ENCODE results near the gene WDPCP.
"Not testable (repeated sequence)": the region's sequence is repeated elsewhere in the genome, so short reads cannot be mapped to it uniquely, and the experiment has no call there.

WDPCP gene

DNA sequence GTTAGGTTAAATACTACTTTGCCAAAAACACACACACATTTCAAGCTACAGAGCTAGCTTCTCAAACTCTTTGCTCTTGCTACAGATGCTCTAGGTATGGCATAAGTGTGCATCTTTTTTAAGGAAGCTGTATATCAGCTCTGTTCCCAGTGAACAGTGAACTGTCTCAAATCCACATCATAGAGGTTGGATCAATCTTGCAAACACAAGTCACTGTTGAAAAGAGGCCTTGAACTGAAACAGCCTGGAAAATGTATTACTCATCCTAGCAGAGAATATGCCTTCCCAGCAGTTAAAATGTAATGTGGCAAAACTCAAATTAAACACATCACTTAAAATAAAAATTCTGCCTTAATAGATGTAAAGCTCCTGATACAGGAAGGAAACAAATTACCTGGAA, 151.8 kb downstream of the WDPCP start:
- no peak for DNase-seq

DNA sequence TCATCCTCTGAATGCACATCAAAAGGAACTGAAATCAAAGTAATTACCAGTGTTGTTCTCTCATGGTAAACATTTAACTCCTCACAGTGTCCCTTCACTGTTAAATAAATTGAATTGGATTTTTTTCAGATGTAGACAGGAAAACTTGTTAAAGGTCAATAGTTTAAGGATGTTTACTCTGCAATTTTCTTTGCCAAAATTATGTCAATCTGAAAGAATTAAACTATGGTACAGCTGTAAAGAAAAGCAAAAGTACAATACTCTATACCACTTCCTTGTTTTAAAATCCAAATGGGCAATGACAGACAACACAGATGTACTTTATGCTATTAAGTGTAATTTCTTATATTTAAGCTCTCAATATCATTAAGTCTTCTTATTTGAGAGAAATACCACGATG, 153.2 kb downstream of the WDPCP start:
- no peak for DNase-seq

DNA sequence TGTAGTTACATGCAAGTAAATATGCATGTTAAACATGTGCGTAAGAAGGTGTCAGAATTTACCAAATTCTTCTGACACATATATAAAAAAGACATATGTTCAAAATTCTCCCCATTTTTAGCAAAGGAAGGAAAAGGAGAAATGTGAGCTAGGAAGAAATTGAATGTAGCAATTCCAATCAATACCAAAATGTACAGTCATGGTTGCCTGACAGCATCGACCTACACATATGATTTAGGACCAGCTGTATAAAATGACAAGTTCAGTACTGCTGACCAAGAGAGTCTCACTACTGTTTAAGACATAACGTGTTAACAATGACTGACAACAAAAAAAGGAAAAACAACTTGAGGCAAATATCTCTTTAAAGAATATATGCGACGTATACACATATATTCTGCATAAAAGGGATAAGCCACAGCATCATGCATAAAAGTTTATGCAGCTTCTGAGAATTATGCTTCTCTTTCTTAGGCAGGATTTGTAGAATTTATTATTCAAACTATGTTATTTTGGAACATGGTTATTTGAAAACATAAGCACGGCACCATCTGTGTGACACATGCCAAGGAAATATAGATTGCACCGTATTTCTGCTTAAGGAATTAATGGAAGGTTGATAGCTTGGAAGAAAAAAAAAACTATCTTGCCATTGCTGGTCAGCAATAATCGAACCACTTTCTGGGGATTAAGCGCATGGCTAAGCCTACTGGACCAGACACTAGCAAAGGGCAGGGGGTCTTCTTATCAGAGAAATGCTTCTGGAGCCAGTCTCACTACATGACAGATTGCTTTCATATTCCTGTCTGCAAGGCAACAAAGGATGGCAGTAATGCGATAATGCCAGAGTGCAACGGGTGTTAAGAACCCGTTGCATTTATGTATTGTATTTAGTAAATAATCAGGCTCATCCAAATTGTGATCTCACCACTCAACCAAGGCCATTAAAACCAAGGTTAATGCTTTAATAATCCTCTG, 154.0 kb downstream of the WDPCP start:
- no peak for DNase-seq

DNA sequence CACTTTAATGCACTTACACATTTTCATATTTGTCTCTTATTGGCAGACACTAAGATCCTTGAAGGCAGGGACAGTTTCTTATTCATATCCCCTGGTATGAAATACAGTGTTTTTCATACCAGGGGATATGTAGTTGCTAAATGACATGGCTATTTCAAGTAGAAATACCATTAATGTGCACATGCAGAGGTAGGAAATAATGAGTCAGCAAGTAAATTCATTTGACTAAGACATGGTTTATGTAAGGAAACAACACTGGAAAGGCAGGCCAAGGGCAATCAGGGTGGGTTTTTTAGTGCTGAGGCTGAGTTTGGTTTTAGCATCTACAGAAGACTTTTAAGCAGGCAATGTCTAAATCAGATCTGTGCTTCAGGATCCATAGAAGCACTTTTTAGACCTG, 155.9 kb downstream of the WDPCP start:
- DNase-seq: no peak

DNA sequence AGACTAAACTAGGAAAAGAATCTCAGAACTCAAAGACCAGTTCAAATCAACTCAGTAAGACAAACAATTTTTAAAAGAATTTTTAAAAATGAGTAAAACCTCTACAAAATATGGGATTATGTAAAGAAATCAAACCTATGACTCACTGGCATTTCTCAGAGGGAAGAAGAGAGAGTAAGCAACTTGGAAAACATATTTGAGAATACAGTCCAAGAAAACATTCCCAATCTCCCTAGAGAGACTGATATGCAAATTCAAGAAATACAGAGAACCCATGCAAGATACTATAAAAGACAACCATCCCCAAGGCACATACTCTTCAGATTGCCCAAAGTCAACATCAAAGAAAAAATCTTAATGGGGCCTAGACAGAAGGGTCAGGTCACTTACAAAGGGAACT, 162.7 kb downstream of the WDPCP start:
- DNase-seq: no peak

DNA sequence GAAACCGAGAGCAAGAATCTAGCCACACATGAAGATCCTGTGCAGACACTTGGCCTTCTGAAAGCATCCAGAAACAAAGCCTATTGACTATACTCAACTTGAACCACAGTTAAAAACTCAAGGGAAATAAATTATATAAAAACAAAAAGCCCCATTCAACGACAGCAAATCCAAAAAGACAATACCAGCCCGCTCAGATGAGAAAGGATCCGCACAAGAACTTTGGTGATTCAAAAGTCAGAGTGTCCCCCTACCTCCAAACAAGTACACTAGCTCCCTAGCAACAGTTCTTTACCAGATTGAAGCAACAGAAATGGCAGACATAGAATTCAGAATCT, 163.2 kb downstream of the WDPCP start:
- no peak for DNase-seq

DNA sequence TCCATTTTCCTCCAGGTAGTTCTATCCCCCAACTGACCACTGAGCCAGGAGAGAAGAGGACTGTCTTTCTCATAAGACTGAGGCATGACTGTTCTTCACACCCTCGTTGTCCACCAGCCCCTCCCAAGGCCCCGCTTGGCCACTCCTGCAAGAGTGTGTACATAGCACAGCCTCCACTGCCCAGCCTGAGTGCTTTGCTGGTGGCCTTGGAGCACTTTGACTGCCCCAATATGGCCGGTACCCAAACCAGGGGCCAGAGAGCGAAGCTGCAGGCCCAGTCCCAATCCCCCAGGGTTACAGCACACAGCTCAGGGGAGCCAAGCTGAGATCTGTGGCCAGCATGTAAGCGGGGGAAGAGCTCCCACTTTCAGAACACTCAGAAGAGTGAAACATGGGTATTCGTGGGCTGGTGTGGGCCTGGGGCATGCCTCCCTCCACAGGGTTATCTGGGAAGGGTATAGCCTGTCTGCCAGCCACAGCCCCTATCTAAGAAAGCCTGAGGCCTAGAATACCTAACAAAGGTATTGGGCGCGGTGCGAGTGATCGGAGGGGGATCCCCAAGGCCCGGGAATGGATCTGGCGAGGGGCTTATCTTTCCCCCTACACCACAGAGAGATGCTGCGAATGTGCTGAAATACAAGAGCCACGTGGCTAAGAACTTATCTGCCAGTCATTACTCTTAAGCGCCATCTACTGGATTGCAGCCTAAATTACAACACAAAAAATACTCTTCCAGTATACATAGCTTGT, 163.8 kb downstream of the WDPCP start:
- DNase-seq: no peak

DNA sequence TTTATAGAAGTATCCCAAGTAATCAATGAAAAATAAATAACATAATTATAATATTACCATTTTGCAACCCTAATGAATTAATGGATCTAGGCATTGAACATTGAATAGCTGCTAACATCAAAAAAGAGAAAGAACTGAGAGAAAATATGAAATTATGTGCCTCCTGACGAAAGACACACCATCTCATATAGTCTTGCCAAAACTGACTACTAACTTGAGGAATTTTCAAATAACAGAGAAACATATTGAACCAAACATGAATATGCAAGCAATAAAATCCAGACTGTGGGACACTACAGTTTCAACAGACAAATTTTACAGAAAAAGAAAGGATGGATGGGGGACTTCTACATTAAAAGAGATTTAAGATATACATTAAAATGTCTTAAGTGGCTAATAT, 165.7 kb downstream of the WDPCP start:
- DNase-seq: no peak

DNA sequence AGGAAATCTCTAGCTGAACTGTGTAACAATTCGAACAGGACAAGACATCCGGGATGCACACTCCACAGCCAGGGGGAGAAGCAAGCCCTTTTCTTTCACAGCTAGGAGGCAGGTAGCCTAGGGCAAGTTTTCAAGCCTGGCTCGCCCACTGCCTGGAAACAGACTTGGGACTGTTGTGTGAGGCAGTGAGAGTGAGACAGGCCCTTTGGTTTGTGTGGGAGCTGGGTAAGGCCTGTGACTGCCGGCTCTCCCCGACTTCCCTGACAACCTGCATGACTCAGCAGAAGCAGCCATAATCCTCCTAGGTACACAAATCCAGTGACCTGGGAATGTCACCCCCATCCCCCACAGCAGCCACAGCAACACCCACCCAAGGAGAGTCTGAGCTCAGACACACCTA, 179.7 kb downstream of the WDPCP start:
- DNase-seq: no peak

DNA sequence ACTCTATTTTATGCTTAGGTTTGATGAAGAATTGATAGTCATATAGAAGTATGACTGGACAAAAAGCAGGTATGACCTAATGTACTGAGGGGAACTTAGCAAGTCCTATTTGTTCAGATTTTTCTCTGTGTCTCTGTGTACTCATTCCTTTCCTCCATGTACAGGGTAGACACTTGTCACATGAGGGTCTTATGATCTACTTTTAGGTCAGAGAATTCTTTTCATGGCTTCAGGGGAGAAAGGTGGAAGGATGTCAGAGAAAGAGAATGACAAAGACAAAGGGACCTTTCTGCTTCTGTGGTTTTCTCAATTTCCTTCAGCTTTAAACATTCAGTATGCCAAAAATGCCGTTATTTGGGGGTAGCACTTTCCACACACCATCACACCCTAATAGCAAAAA, 181.6 kb downstream of the WDPCP start:
- no peak for DNase-seq

DNA sequence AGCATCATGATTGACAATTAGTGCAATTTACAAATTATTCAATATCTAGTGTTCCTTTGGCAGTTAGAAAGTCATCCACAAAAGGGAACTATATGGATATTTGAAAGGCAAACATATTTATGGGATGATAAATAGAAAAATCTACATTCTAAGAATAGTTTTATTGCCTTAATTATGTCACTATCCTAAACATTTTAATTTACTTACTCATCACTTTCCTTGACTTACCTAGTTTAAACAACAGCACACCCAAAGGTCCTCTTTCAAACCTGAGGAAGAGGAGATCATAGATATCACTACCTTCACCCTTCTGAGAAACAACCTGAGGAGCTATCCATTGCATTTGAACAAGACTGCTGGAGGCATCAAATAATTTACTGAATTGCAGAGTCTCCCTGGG, 184.5 kb downstream of the WDPCP start:
- DNase-seq: no peak

DNA sequence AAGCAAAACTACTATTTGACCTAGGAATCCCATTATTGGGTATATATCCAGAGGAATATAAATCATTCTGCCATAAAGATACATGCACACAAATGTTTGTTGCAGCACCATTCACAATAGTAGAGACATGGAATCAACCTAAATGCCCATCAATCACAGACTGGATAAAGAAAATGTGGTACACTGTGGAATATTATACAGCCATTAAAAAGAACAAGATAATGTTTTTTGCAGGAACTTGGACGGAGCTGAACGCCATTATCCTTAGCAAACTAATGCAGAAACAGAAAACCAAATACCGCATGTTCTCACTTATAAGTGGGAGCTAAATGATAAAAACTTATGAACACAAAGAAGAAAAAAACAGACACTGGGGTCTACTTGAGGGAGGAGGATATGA, 185.4 kb downstream of the WDPCP start:
- not testable (repeated sequence) for DNase-seq

DNA sequence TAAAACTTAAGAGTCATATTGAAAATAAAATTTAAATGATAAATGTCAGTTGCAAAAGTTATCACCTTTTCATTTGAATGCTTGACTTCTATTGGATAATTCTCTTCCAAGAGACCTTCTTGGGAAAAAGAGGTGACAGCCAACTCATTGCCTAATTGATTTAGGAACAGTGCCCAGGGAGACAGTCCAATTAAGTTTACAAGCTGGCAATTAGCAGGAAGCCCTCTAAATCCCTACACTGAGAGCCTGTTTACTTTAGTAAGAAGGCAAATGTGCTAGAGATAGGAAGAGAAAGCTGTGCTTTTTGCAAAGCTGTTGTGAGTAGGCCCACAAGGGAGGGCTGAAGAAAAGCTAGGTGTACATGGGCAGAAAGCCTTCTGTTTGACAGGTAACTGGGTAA, 189.1 kb downstream of the WDPCP start:
- DNase-seq: no peak

DNA sequence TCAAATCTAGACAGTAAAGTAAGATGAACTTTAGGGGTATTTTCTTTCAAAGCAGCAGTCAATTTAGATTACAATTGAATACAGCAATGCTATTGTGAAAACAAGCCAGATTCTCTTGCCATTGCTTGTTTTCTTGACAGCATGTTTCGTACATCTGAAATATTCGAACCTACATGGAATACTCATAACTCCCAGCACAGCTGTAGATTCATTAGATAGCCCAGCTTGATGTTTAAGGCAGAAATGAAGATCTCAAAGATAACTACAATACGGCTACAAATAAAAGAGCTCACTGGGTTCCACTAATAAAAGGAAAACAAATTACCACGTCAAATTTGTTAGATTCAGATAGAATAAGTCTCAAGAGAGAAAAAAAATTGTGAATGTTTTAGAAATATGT, 208.8 kb downstream of the WDPCP start:
- no peak for DNase-seq

DNA sequence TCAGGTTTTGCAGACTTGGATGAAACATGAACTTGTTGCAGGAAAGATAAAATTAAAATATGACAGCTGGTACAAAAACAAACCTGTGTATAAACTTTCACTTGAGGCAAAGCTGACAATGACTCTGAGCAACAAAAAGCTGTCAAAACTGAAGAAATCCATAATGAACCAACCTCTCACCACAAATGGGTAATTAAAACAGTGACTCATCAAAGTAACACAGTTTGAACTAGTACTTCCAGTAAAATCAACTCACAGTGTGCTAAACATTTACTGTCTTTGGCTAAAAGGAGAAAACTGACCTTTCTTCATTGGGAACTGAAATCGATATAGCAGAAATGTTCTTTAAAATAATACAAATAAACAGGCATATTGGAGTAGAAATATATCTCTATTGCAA, 209.7 kb downstream of the WDPCP start:
- DNase-seq: no peak

DNA sequence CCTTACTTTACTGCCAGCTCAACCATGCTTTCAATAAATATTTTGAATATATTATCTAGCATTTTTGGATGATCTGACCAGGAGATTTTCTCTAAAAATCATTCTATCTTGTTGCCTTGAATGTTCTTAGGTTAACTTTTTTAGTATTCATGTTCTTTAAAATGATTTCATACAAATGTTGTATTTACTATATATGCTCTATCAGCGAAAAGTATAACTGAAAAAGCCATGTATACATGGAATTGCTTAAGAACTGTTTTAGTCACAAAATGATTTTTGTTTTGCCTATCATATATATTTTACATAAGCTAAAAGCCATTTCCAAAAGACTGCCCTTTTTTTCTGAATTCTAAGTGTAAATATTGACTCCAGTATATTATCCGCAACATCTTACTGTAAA, 213.9 kb downstream of the WDPCP start:
- no peak for DNase-seq

DNA sequence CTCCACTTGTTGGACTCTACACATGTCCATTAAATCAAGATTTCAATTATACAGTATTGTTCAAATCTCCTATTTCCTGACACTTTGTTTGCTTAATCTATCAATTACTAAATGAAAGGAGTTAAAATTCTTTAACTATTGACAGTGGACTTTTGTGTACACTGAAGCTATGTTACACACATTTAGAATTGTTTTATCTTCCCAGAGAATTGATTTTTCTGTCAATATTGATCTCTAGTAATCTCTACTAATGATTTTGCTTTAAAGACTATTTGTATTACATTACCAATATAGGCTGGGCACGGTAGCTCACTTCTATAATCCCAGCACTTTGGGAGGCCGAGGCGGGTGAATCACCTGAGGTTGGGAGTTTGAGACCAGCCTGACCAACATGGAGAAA, 215.7 kb downstream of the WDPCP start:
- no peak for DNase-seq

DNA sequence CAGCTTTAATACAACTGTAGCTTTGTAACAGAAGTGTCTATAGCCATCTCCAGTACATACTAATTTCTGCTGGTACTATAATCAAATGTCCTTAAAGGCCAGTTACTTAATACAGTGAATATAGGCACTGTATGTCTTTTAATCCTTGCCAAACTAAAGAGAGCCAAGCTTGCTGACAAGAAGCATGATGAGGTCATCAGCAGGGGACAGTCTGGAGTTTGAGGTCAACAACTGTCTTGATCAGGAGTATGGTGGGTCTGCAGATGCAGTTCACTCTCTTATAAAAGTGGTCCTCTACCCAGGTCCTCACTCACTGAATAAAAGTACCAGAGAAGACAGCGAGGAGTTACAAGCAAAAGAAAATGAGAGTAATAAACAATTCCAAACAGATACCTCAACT, 219.1 kb downstream of the WDPCP start:
- DNase-seq: no peak

DNA sequence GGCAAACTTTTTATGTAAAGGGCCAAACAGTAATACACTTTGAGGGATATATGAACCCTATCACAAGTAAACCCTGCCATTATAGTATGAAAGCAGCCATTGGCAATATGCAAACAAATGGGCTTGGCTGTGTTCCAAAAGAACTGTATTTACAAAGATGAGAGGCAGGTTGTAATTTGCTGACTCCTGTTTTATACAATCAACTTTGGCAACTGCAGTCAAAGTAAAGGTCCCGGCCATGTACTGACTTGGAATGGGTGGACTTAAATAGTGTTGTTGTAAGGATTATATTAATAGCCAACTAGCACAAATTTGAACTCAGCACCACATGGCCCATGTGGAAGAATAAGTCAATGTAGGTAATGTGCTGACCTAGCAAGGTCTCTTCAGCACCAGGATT, 223.4 kb downstream of the WDPCP start:
- peak; percentile 62 for DNase-seq

DNA sequence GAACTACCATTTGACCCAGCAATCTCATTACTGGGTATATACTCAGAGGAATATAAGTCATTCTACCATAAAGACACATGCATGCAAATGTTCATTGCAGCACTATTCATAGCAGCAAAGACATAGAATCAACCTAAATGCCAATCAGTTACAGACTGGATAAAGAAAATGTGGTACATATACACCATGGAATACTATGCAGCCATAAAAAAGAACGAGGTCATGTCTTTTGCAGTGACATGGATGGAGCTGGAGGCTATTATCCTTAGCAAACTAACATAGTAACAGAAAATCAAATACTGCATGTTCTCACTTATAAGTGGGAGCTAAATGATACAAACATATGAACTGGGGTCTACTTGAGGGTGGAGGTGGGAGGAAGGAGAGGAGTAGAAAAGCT, 230.6 kb downstream of the WDPCP start:
- DNase-seq: not testable (repeated sequence)

DNA sequence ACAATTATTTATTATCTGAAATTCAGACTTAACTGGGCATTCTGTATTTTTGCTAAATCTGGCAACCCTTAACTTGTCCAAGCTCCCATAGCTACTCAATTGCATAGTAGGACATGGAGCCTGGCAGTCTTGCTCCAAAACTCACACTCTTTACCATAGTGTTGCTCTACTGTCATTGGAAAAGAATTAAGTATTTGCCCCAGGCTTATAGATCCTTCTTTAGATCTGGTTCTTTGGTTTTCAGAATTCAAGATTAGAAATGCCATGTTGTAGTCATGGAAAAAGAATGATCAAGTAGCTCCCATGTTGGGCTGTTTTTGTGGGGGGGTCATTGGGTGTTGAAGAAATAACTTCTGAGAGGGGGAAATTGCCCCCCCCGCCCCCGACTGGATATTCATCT, 240.9 kb downstream of the WDPCP start:
- DNase-seq: no peak

DNA sequence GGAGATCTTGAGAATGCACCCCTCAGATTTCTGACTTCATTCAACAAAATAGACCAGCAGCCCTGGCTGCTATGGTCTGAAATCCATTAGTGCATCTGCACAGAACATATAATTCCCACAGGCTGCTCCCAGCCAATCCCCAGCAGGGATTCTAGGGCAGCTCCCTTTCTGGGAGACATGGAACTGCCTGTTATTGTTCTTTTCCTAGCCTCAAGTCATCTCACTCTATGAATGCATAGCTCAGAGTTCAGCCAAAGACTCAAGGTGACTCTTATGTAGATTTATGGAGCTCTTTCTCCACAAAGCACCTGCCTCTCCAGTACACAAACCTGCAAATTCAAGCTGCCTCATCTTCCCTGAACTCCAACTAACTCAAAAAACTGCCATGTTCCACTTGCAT, 241.9 kb downstream of the WDPCP start:
- no peak for DNase-seq

DNA sequence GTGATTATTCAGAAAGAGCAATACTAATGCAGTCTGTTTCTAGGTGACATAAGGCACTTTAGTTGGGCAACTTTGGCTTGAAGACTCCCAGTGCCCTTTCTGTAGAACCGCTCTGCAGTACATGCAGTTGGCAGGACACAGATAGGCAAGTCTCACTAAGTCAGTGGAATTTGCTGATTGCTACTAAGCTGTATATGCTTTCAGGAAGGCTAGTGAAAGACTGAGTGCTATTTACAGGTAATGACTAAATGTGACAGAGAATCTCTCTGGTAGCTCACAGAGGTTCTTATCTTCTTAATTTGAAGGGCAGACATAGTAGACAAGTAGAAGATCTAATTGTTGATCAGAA, 243.0 kb downstream of the WDPCP start:
- no peak for DNase-seq

DNA sequence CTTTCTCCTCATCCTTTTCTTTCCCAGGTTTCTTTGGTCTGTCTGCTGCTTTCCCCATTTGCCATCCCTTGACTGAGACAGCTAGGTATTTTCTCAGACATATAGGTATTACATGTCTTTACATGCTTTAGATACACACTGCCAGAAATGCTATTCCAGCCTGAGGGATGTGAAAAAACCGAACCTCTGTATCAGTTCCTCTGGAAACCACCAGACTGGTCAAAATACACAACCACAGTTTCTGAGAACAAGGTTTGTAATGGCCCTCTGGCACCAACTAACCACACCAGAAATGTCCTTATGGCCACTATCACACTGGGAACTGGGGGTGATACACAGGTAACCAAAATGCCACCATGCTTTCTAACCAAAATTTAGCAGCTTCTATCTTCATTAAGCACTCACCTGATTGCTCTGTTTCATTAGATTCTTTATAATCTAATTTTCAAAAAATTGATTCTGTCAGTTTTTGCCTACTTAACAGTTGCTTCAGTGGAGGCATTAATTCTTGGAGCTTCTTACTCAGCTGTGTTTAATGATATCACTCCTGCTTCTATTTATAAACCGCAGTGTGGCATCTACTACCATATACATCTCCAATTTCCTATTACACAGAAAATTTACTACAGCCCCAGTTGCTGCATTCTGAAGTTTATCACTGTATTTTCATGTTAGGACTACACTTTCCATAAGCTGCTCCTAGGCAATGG, 243.5 kb downstream of the WDPCP start:
- no peak for DNase-seq
